HG02759 (cell line): Measurements from ENCODE around the gene WNT7A.

Experiments used
- ATAC-seq: cut with Tn5 transposase; IDR thresholded peaks from one replicate; pipeline ENCODE4 v1.9.1; 2021; ENCODE audit warnings: mild to moderate bottlenecking, moderate library complexity; ENCODE audit not compliant: unreplicated experiment

WNT7A gene

DNA sequence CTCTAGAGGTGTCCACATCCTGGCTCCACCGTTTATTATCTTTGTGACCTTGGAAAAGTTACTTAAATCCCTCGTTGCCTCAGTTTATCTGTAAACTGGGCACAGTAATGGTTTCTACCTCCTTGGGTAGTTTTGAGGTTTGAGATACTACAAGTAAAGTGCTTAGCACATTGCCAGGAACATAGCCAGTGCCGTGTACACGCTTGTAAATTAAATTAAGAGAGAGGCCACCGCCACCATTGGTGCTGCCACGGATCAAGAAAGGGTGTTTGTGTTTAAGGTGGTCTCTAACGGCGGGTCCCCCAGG, 5.8 kb upstream of the WNT7A start:
- ATAC-seq, result no peak

DNA sequence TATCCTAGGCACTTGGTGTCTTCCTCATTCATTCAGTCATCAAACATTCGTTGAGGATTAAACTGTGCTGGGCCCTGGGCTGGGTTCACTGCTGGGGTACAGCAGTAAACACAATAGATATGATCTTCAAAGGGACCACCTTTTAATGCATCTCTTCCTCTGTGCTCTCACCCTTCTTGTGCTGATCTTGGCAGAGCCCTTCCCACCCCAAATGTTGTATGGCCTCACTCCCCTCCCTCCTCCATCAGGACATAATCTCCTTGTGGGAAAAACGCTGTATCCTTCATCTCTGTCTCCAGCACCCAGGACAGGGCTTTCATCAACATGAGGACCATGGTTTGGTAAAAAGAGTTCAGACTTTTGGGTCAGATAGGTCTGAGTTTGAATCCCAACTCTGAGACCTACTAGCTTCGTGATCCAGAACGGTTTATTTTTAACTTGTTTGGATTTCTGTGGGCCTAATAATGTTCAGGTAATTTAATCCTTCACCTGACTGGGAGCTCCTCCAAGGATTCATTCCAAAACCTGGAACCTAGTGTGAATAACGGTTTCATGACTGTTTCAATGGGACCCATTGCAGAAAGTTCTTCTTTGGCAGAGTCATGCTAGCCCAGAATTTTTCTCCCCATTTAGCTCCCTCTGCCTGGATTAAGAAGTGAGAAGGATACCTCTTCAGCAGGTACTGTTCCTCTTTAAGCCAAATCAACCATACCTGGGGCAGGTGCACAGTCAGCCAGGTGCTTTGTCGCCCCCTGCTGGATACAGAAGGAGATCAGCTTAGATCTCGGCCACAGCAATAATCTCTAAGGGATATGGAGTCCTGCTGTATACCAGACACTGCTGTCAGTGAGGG, 5.2 kb upstream of the WNT7A start:
- no peak for ATAC-seq

DNA sequence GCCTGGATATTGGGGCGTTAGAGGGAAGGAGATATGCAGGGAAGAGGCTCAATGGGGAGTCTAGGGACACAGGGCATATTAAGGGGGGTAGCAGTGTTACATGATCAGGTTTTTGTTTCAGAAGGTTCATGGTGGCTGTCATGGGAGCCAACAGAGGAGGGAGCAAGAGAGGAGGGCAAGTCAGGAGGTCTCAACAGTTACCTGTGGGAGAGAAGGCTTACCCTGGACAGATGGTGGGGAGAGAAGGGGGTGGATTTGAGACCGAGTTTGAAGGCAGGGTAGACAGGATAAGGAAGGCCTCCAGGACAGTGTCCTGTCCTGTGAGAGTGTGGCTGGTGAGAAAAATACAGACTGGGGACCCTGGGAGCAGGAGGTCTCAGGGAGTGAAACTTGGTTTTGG, 3.8 kb upstream of the WNT7A start:
- no peak for ATAC-seq

DNA sequence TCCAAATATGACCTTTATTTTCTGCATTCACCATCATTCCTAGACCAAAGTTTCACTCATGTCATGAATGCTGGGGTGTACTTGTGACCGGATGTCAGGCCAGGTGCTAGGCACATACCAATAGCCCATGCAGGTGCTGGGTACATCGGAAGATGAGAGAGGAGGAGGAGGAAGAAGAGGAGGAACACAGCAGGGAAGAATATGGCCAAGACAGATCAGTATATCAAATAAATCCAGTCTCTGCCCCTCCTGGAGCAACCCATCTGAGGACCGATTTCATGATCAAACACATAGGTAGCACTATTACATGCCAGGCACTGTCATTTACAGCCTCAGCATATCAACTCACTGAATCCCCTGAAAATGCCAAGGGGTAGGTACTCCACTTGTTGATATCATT, 3.0 kb upstream of the WNT7A start:
- no peak for ATAC-seq

DNA sequence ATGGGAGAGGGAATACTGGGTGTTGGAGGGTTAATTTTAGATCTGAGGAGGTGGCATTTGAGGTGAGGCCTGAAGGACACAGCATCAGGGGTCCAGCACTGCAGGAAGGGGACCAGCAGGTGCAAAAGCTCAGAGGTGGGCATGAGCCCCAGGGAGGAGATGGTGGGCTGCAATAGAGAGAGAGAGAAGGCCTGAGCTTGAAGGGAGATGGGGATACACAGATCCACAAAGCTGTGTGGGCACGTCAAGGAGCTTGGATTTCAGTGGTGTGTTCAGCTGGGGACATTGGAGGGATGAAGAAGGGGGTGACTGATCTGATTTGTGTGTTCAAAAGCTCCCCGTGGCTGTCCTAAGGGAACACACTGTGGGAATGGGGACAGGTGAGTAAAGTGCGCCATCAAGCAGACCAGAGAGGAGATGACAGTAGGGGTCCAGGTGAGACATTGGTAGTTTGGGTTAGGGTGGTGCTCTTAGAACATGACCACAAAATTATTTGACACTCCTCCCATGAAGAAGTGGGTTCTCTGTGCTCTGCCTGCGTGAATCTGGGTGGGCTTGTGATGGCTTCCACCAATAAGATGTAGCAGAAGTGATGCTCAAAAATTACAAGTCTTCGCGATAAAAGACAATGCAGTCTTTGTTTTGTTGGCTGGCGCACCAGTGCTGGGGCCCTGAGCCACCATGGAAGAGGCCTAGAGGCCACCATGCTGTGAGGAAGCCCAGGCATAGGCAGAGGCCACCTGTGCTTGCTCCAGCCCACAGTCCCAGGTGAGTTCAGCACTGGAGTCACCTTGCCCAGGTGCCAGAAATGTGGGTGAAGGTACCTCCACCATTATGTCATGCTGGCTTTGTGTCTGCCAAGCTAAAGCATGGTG, 1.9 kb upstream of the WNT7A start:
- ATAC-seq, result no peak

- no peak for ATAC-seq
These were observed 913 bp upstream of the WNT7A start for GRCh38 chr3:13880811-13881156.

DNA sequence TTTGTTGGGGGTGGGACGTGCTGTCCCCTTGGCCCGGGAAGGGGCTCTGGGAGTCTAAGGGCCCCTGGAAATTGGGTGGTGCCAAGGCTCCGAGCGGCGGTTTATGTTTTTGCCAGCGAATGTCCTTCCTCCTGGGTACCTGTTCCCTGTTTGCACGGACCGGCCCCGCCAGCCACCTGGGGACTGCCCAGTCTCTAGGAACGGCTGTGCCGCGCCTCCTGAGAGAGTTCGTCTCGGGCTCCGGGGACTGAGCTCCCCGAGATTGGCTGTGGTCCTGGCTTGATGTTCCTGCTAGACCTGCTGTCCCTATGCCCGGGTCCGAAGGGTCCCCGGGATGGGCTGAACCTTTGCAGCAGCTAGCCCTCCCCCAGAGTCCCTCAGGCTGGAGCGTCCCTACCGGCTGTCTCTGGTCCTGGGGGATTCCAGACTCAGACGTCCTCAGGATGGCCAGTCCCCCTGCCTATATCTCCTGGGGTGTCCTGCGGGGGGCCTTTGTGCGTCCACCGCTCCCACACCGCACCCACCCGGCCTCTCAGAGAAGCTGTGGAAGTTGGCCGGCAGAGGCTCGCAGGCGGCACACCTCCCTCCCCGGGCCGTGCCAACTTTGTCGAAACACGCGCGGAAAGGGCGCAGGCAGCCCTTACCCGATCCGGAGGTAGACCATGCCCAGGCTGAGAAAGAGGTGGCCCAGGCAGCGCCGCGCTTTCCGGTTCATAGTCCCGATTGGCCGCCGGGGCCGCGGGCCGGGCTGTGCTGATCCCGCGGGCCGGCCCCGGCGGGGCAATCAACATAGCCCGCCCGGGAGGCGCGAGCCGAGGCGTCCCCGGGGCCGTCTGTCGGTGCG, 547 bp downstream of the WNT7A start:
- ATAC-seq, result no peak

DNA sequence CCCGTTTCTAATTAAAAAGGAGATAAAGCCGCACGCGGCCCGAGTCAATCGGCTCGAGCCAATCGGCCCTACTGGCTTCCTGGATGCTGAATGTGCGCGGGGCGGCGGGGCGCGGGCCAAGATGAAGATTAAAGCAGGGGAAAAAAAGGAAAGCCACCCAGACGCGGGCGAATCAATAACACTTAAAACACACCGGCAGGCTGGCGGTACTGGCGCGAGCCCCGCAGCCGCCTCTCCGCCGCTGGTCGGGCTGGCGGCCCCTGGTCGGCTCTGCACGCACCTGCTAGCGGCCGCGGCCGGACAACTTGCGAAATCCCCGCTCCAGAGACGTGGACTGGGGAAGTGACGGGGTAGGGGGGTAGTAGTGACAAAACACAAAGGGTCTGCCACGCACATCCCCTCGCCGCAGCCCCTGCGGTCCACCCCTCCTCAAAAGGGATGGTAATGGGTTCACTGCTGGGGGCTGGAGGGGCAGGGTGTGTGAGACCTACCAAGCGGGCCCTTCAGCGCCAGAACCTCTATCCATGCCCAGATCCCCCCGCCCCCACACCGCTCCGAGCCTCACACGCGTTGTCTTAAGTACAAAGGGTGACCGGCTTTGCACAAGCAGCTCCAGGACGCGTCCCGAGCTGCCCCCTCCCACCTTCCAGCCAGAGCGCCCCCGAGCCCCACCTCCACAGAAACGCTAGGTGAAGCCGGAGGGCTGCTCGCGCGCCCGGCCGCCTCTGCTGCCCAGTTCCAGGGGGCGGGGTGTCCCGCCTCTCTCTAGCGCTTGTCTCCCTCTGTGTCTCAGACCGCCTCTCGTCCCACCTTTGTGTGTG, 1.4 kb downstream of the WNT7A start:
- no peak for ATAC-seq

- no peak for ATAC-seq
These were observed 2.0 kb downstream of the WNT7A start for GRCh38 chr3:13877911-13878280.

DNA sequence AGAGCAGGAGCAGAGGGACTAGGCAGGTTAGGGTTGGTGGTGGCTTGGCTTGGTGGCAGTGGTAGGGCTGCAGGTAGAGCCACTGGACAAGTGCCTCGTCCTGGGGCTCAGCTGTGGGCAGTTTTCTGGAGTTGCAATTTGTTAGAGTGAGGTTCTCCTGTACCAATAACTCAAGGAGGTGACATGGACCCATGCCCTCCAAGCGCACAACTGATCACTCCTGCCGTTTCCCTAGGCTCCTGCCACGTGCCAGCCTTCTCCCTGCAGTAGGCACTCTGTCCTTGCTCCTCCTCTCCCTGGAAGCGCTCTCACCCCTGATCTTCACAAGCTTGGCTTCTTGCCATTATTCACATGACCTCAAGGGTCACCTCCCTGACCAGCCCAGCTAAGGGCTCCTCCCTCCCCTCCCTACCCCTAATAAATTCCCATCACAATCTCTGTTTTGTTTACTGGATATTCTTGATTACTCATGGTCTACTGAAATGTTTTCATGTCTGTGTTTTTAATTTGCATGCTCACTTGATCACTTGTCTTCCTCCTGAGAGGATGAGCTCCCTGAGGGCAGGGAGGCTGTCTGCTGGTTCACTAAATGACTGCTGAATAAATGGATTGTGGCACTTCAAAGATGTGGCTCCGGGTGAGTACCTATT, 3.3 kb downstream of the WNT7A start:
- no peak for ATAC-seq

- no peak for ATAC-seq
These were observed 5.0 kb downstream of the WNT7A start for GRCh38 chr3:13874891-13875290.

GRCh38 chr3:13873818-13874217, 6.1 kb downstream of the WNT7A start:
- ATAC-seq, result no peak

DNA sequence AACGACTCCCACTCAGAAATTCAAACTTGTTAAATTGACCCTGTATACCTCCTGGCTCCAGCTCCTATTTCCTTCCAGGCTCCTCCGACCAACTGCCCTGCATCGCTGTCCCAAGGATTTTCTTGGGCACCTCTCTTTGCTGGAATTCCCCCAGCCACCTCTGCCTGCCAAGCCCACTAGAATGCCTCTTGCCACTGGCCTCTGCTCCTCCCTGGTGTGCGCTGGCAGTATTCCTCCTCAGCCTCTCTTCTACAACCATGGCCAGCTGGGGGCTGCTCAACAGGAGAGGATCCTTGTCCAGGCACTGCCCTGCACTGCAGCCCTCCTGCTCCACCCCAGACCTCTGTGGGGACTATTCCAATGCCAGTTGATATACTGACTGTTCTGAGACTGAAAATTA, 7.4 kb downstream of the WNT7A start:
- no peak for ATAC-seq

DNA sequence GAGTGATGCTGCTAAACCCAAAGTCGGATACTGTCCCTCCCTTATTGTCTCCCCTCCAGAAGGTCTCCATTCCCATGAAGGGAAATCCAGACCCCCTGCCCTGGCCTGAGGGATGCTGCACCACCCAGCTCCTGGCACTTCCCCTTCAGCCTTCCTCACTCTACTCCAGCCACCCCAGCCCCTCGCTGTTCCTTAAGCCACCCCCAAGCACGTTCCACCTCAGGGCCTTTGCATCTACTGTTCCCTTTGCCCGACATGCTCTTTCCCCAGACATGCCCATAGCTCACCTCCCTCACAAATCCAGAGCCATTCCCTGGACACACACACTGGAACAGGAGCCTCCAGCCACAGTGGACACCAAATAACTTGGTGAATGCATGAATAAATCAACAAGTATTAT, 8.1 kb downstream of the WNT7A start:
- ATAC-seq, result no peak

DNA sequence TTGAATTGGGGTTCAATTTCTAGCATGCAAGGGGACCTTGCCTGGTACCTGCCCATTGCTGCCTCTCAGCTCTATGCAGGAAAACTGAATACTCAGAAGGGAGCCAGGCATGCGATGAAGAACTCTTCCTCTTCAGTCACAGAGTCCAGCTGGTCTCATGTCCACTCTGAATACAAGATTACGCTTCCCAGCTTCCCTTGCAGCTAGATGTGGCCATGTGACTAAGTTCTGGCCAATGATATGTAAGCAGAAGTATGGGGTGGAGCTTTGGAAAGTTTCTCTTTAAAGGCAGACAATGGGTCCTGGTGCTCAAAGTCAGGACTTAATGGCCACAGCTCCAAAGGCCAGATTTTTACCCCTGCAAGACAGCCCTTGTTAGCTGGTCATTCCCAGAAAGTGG, 9.0 kb downstream of the WNT7A start:
- ATAC-seq, result no peak

- ATAC-seq, result no peak
These were observed 10.0 kb downstream of the WNT7A start for GRCh38 chr3:13869761-13870343.

GRCh38 chr3:13868844-13869724, 10.8 kb downstream of the WNT7A start:
- ATAC-seq, result no peak

- no peak for ATAC-seq
These were observed 12.1 kb downstream of the WNT7A start for GRCh38 chr3:13867732-13868131.
